GM21423 (cell line): ENCODE measurements around the gene PAX2.

Experiments used
- ATAC-seq: cut with Tn5 transposase; IDR thresholded peaks from one replicate; pipeline ENCODE4 v1.9.1; 2021; ENCODE audit warnings: mild to moderate bottlenecking, moderate library complexity; ENCODE audit not compliant: unreplicated experiment

Gene PAX2

DNA sequence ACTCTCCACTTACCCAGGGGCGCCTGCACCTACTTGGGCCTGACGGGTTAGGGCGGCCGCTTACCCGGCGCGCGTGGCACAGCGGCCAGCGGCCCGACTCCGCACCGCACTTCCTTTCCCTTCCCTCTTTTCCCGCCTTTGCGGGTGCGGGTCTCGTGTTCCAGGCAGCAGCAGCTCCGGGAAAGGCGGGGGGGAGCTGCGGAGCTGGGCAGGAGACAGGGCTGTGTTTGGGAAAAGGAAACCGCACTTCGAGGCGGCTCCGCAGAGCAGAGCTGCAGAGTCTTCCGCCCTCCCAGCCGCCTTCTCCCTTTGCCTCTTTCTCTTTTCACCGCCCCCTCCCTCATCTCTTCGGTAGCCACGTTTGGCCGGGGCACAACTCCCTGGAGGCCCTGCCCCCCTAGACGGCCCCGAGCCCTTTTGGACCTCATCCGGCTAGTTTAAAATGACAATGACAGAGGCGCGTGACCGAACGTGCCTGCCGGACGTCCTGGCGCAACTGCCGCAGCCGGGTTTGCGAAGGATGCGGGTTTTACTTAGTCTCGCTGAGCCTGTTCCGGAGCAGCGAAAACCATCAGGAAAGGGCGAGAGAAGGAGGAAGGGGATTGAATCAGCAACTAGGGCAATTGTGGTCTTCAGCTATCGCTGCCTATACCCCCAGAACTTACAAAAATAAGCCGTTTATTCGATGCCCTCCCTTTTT lies 7.9 kb upstream of the PAX2 start:
- no peak for ATAC-seq

GRCh38 chr10:100738055-100738827 lies 7.1 kb upstream of the PAX2 start:
- no peak for ATAC-seq

DNA sequence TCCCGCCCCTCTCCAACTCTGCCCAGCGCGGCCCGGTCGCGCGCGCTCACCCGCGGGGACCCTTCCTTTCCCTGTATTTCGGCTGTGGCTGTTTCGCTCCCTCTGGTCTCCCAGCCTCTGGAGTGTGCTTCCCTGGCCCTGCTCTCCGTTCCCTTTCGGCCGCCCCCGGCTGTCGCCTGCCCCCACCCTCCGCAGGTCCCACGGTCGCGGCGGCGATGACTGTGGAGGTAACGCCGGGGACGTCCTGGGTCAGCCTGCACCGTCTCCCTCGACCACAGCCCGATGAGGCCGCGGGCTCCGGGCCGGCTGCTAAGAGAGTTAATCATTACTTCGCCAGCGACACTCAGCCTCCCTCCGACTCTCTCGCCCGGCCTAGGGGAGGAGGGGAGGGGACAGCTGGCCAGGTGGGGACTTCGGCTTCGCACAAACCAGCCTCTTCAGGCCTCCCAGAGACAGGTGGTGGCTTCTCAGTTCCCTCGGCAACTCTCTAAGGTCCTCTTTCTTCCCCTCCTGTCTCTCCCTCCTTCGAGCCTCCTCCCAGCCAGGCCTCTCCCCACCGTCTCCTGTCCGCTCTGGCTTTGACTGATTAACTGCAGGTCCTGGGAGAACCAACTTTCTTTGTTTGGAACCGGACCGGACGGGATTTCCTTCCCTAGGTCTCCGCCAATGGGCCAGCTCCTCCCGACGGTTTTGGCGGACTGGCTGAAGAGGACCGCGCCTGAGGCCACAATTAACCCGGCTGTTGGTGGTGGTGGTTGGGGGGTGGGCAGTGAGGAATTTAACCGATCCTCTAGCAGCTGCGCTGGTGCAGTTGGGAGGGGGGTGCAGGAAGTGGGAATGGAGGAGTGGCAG lies 5.6 kb upstream of the PAX2 start:
- ATAC-seq, result peak; percentile 62

DNA sequence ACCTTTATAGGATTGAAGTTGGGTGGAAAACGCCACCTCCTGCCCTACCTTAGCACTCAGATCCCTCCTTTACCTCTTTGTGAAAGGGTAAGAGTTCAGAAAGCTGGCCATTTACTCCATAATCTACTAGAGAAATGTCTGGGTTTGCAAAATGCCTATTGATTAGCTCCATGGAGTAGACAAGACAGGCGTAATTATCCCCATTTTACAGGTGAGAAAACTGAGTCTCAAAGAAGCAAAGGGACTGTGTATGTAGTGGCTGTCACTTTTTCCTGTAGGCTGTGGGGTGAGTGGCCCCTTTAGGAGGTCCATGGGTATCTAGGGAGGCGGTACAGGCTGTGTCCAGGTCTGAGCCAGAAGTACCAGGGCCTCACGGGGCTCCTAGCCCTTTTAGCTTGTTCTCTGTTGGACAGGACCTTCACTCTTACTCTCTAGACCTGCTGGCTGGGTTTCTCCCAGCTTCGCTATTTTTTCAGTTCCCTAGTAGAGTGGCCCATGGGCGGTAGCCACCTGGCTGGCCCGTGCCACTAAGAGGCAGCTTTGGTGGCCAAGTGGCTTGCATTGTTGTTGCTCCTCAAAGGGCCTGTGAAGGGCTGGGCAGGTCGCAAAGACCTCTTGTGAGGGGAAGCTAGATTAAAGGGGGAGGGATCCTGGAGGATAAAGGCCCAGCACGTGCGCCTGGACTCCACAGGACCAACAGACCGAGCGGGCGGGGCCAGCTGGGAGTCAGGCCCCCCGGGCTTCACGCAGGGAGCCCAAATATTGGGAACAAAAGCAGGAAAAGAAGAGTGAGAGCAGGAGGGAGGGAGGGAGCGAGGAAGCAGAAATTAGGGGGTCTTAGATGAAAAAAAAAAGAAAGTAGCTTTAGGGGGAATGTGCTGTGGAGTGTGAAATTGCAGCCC lies 4.7 kb upstream of the PAX2 start:
- ATAC-seq, result no peak

GRCh38 chr10:100741378-100742075 lies 3.9 kb upstream of the PAX2 start:
- no peak for ATAC-seq

DNA sequence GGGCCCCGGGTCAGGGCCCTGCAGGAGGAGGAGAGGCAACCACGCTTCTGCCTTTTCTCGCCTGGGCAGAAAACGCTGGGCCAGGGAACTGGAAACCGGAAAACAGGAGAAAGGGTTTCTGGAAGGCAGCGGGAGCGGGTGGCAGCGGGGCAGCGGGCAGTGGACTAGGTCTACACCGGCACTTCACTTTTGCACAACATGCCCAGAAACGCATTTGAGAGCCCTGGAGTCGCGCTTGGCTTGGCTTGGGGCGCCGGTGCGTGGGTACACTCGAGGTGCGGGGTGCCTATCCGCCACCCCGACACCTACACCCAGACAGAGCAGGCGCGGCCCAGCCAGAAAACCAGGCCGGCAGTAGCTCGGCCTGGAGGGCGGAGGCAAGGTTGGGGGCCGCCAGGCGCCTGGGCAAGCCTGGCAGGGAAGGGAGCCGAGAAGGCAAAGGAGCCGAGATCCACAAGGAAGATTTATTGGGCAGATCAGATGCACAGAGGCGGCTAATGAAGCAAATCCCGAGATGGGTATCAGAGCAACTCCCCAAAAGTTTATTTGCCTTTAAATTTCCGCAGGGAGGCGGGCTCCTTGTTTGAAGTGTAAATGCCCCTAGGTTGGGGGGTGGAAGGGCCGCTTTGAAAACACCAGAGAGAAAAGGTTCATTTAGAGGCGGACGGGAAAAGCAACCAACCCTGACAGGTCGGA lies 3.2 kb upstream of the PAX2 start:
- ATAC-seq, result no peak

DNA sequence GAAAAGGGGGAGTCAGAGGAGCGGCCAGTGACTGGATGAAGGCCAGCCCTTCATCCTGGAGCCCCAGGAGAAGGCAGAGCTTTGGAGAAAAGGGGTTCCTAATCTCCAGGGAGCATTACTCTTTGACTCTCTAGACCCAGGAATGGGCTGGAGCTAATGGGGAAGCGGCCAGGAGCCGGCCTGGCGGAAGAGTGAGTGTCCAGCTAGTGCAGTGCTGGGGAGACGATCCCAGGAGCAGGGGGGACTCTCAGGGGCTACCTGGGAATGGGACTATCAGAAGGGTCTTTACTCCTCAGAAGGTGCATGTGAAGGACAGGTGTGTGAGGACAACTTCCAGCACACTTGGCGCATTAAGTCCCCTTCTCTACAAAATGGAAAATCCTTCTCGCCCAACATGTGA lies 2.4 kb upstream of the PAX2 start:
- ATAC-seq, result no peak

GRCh38 chr10:100743626-100744135 lies 1.7 kb upstream of the PAX2 start:
- no peak for ATAC-seq

DNA sequence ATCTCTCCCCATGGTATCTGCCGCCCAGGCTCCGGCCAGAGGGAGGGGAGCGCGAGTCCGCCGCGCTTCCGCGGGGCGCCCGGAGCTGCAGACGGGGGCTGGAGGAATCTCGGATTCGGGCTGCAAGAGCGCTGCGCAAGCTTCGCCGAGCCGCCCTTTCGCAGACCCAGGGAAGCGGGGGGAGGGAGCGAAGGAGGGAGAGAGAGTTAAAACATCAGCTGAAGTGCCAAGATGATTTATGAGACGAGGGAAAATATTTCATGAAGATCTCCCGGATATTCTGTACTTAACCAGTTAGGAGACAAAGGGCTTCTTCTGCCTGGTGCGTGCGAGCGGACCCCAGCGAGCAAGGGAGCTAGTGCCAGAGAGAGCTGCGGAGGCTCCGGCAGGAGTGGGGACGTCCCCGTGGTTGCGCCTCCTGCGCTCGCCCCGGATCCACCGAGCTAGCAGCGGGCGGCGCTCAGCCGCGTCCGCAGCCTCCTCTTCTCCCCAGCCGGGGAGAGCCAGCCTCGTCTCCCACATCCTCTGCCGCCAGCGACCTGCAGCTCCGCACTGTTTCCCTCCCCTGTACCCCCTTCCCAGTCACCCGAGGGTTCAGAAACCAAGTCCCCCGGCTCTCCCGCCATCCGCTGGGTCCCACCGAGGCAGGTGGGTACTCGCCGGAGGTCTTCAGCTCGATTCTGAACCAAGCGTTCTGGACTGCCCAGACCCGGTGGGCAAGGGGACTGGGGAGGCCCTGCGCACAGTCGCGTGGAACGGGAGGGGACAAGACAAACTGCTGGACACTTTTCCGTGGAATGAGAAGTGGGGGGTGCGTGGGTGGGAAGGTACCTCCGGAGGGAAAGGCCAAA lies 1.0 kb upstream of the PAX2 start:
- ATAC-seq, result no peak

DNA sequence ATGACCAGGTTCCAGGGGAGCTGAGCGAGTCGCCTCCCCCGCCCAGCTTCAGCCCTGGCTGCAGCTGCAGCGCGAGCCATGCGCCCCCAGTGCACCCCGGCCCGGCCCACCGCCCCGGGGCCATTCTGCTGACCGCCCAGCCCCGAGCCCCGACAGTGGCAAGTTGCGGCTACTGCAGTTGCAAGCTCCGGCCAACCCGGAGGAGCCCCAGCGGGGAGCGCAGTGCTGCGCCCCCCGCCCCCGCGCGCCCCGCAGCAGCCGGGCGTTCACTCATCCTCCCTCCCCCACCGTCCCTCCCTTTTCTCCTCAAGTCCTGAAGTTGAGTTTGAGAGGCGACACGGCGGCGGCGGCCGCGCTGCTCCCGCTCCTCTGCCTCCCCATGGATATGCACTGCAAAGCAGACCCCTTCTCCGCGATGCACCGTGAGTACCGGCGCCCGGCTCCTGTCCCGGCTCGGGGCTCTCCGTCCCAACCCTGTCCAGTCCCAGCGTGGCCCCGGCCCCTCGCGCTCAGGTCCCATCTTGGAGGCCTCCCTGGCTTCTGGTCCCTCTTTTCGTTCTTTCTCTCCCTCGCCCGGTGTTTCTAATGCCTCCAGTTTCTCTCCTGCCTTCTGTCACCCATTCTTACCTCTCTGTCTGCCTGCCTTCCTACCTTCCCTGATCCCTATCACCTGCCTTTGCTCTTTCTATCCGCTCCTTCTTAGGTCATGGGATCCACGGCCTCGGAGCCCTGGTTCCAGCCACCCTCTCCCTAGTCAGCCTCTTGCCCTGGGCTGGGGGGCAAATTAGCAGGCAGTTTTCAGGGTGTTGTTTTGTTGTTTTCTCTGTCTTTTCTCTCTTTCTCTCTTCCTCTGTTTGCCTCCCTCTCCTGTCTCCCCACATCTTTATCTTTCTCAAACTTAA lies 751 bp downstream of the PAX2 start:
- ATAC-seq, result no peak

DNA sequence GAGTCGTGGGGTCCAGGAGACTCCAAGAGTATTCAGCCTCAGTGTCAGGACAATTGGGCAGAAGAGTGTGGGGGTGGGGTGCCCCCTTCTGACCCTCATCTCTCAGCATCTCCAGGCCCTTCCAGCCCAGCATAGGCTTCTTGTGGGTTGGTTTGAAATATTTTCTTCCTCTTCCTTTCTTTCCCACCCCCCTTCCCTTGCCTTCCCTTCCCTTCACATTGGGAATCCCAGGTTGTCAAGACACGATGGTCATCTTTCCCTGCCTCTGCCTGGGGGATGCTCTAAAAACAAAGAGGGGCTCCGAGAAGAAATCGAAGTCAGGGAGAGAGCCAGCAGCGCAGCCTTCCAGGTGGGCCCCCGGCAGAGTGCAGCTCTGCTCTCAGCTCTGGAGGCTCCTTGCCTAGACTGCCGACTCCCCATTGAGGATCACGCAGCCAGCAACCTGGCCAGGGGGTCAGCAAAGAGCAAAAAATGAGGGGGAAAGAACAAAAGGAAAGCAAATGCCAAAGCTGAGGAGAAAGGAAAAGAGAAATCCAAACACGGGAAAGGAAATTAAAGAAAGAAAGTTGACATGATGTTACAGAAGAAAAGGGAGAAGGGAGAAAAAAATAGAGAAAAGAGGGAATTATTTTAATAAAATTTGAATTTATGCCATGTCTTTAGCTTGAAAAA lies 1.5 kb downstream of the PAX2 start:
- ATAC-seq, result no peak

DNA sequence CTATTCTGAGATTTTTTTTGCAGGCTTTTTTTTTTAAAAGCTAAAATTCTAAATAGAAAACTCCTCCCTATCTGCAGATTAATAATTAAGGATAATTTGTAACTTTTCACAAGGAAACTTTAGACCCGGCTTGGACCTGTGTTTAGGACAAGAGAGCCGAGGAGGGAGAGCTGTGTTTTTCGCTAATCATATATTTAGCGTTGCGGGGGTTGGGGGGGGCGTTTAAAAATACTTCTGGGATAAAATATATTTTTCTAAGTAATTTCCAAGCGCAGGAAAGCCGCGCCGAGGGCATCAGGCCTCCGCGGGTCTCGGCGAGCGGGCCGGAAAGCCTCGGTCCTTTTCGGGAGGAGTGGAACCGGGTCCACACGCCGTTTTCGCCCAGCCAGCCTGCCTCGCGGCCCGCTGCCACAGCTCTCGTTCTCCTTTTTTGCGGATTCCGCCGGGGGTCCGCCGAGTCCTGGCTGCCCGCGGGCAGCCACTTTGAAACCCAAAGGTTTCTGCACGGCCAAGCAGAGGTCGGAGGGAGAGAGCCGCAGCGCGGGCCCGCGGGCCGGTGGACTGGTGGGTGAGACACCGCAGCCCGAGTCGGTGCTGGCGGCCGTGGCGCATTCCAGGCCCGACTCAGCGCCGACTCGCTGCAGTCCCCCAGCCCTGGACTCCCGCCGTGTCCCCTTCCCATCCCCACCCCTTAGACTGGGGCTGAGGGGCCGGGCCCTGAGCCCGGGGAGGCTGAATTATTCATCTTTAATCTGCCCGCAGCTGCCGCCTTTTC lies 2.3 kb downstream of the PAX2 start:
- no peak for ATAC-seq

- ATAC-seq, result no peak
These were observed 3.1 kb downstream of the PAX2 start for GRCh38 chr10:100748231-100749058.

DNA sequence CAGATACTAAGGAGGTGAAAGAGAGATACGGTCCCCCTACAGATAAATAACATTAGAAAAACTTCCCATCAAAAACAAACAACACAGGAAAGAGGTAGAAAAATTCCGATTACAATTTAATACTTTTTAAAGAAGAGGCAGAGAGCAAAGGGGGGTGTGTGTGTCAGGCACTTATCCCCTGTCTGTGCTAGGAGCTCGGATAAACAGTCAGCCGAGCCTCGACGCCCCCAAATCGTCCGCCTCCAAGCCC lies 3.6 kb downstream of the PAX2 start:
- ATAC-seq, result no peak
